H1 (cell line): Measurements from ENCODE around the gene CAB39L. TPM values are rescaled to one million over a fixed set of nuclear protein-coding genes. Genes with fewer than 3 reads are reported as not detected.

ENCODE experiments used
- CTCF ChIA-PET: fragments of 300-600 bp; sonication (Branson Sonifier 250); formaldehyde crosslinking; loops from one replicate; lab custom pipeline; 2021; ENCODE audit not compliant: partially characterized antibody; lab: Charles Lee
- POLR2A ChIA-PET: fragments of 300-600 bp; sonication (Branson Sonifier 250); formaldehyde crosslinking; loops from one replicate; lab custom pipeline; 2021; ENCODE audit warnings: inconsistent platforms; ENCODE audit not compliant: partially characterized antibody; lab: Charles Lee
- DNase-seq, 2 experiments: peaks; one replicate each; pipeline versions ENCODE4 v3.0.0 to v3.0.0-alpha.2; 2010 to 2022; ENCODE audit warnings: low spot score in 2 of 2, low read depth in 1 of 2, mixed read lengths in 1 of 2
- FAIRE-seq: peaks from 2 replicates; lab custom pipeline; 2011; peaks lifted over from hg19 to GRCh38; lab: Jason Lieb, UNC
- H2AFZ ChIP-seq: 2 replicates; pipeline ENCODE4 v1.8.1; 2012; ENCODE audit warnings: low read length, inconsistent platforms
- H2AK5ac ChIP-seq: 2 replicates; pipeline ENCODE4 v1.6.1; 2013; ENCODE audit warnings: low read depth, low read length
- H2BK120ac ChIP-seq: replicated peaks from 2 replicates; pipeline ENCODE3; 2013; ENCODE audit warnings: low read depth, low read length, inconsistent platforms
- H2BK12ac ChIP-seq: 2 replicates; pipeline ENCODE4 v1.6.1; 2013; ENCODE audit warnings: low read depth, low read length
- H2BK15ac ChIP-seq: 2 replicates; pipeline ENCODE4 v1.6.1; 2013; ENCODE audit warnings: low read length
- H2BK20ac ChIP-seq: 2 replicates; pipeline ENCODE4 v1.6.1; 2013; ENCODE audit warnings: low read length
- H2BK5ac ChIP-seq: 2 replicates; pipeline ENCODE4 v1.6.1; 2013; ENCODE audit warnings: low read depth, low read length
- H3K14ac ChIP-seq: 2 replicates; pipeline ENCODE4 v1.6.1; 2013; ENCODE audit warnings: inconsistent platforms; ENCODE audit not compliant: insufficient read length
- H3K18ac ChIP-seq: 2 replicates; pipeline ENCODE4 v1.6.1; 2013; ENCODE audit warnings: low read length; ENCODE audit errors: extremely low read depth
- H3K23ac ChIP-seq: 2 replicates; pipeline ENCODE4 v1.6.1; 2013; ENCODE audit warnings: inconsistent platforms; ENCODE audit not compliant: insufficient read length
- H3K23me2 ChIP-seq: 2 replicates; pipeline ENCODE4 v1.6.1; 2013; ENCODE audit warnings: low read depth, low read length
- H3K27ac ChIP-seq: 2 replicates; pipeline ENCODE4 v1.6.1; 2011; ENCODE audit warnings: low read depth, low read length, inconsistent platforms
- H3K27me3 ChIP-seq, 4 experiments: replicated peaks in 1 of 4; 1 replicate in 1 of 4; 2 replicates in 3 of 4; pipeline versions ENCODE4 v1.6.1 to v1.8.1; 2011 to 2013; ENCODE audit warnings: low read length in 3 of 4, mild to moderate bottlenecking in 3 of 4, inconsistent platforms in 2 of 4, mixed read lengths in 2 of 4, moderate library complexity in 1 of 4; ENCODE audit not compliant: control insufficient read depth in 3 of 4, insufficient read depth in 3 of 4; ENCODE audit errors: extremely low read depth in 1 of 4
- H3K36me3 ChIP-seq, 4 experiments: 2 replicates each; pipeline versions ENCODE4 v1.6.1 to v1.8.1; 2011 to 2013; ENCODE audit warnings: mild to moderate bottlenecking in 4 of 4, low read length in 3 of 4, moderate library complexity in 2 of 4, control low read depth in 1 of 4, inconsistent platforms in 1 of 4; ENCODE audit not compliant: insufficient read depth in 4 of 4, control insufficient read depth in 2 of 4
- H3K4ac ChIP-seq: replicated peaks from 2 replicates; pipeline ENCODE3; 2013; ENCODE audit warnings: low read length, low read depth, mixed read lengths, inconsistent platforms; ENCODE audit not compliant: insufficient read length
- H3K4me1 ChIP-seq, 4 experiments: replicated peaks in 1 of 4; 1 replicate in 1 of 4; 2 replicates in 3 of 4; pipeline versions ENCODE4 v1.6.1 to v1.8.1; 2011 to 2013; ENCODE audit warnings: low read length in 3 of 4, inconsistent platforms in 2 of 4, mixed read lengths in 1 of 4; ENCODE audit not compliant: insufficient read depth in 4 of 4, control insufficient read depth in 3 of 4
- H3K4me2 ChIP-seq, 2 experiments: 2 replicates each; pipeline versions ENCODE4 v1.6.1 to v1.8.1; 2011 to 2013; ENCODE audit warnings: low read depth in 2 of 2, low read length in 2 of 2, control low read depth in 1 of 2, inconsistent platforms in 1 of 2, mild to moderate bottlenecking in 1 of 2; ENCODE audit not compliant: insufficient read depth in 1 of 2
- H3K4me3 ChIP-seq, 4 experiments: fragments of 200-600, 300-600 bp in 1 of 4; sonication (generic), shearing (Covaris generic), sonication (Bioruptor Twin) in 1 of 4; 2 replicates each; pipeline versions ENCODE4 v1.5.1 to v1.8.1; 2011 to 2016; ENCODE audit warnings: low read length in 4 of 4, low read depth in 3 of 4, control low read depth in 2 of 4, inconsistent platforms in 2 of 4, mild to moderate bottlenecking in 2 of 4, mixed read lengths in 1 of 4, moderate library complexity in 1 of 4; ENCODE audit not compliant: insufficient read depth in 2 of 4; ENCODE audit errors: extremely low read depth in 1 of 4
- H3K56ac ChIP-seq: replicated peaks from 2 replicates; pipeline ENCODE3; 2013; ENCODE audit warnings: low read depth, mild to moderate bottlenecking, mixed read lengths, low read length, inconsistent platforms; ENCODE audit not compliant: insufficient read length
- H3K79me1 ChIP-seq: 2 replicates; pipeline ENCODE4 v1.6.1; 2013; ENCODE audit warnings: low read depth, low read length, control low read depth
- H3K79me2 ChIP-seq, 2 experiments: 2 replicates each; pipeline versions ENCODE4 v1.6.1 to v1.8.1; 2012 to 2013; ENCODE audit warnings: low read length in 2 of 2, mild to moderate bottlenecking in 2 of 2, inconsistent platforms in 1 of 2; ENCODE audit not compliant: insufficient read depth in 2 of 2, control insufficient read depth in 1 of 2
- H3K9ac ChIP-seq, 4 experiments: replicated peaks in 1 of 4; 1 replicate in 1 of 4; 2 replicates in 3 of 4; pipeline versions ENCODE4 v1.6.1 to v1.8.1; 2011 to 2013; ENCODE audit warnings: low read depth in 3 of 4, low read length in 3 of 4, control low read depth in 2 of 4, mild to moderate bottlenecking in 2 of 4, moderate library complexity in 2 of 4, inconsistent platforms in 1 of 4; ENCODE audit errors: extremely low read depth in 1 of 4
- H3K9me3 ChIP-seq, 2 experiments: 2 replicates each; pipeline versions ENCODE4 v1.6.1 to v1.8.1; 2012 to 2013; ENCODE audit warnings: mild to moderate bottlenecking in 2 of 2, moderate library complexity in 2 of 2, control low read depth in 1 of 2, inconsistent platforms in 1 of 2, low read depth in 1 of 2, low read length in 1 of 2, mixed read lengths in 1 of 2; ENCODE audit not compliant: insufficient read depth in 2 of 2
- H4K20me1 ChIP-seq, 2 experiments: replicated peaks in 1 of 2; 2 replicates each; pipeline versions ENCODE3 to v1.8.1; 2011 to 2013; ENCODE audit warnings: inconsistent platforms in 2 of 2, low read length in 2 of 2, mild to moderate bottlenecking in 1 of 2; ENCODE audit not compliant: insufficient read depth in 2 of 2, control insufficient read depth in 1 of 2
- H4K5ac ChIP-seq: 2 replicates; pipeline ENCODE4 v1.6.1; 2013; ENCODE audit warnings: low read length, low read depth, mixed read lengths, inconsistent platforms; ENCODE audit not compliant: insufficient read length
- H4K8ac ChIP-seq: 2 replicates; pipeline ENCODE4 v1.8.0; 2013; ENCODE audit warnings: mild to moderate bottlenecking, moderate library complexity, low read length, inconsistent platforms; ENCODE audit not compliant: insufficient read depth; ENCODE audit errors: extremely low read depth
- H4K91ac ChIP-seq: replicated peaks from 2 replicates; pipeline ENCODE3; 2013; ENCODE audit warnings: low read length, mixed read lengths, inconsistent platforms; ENCODE audit not compliant: insufficient read length
- SRF ChIP-seq: IDR thresholded peaks from 2 replicates; pipeline ENCODE4 v1.6.1; 2011; ENCODE audit warnings: mild to moderate bottlenecking, low read depth, low read length, moderate library complexity
- TAF1 ChIP-seq: IDR thresholded peaks from 2 replicates; pipeline ENCODE4 v1.6.1; 2011; ENCODE audit warnings: mild to moderate bottlenecking, low read depth, low read length
- YY1 ChIP-seq: IDR thresholded peaks from 2 replicates; pipeline ENCODE4 v1.6.1; 2011; ENCODE audit warnings: low read depth, mild to moderate bottlenecking, low read length
- WGBS, 2 experiments: shearing (Covaris generic) in 1 of 2; methylation state at CpG; one replicate each; pipeline versions ENCODE4 v1.1.6 to v1.1.7; 2013 to 2015; ENCODE audit warnings: low lambda C conversion rate in 2 of 2, mixed read lengths in 2 of 2, inconsistent platforms in 1 of 2, low coverage in 1 of 2, missing lambda C conversion rate in 1 of 2; ENCODE audit not compliant: insufficient replicate concordance in 2 of 2, insufficient coverage in 1 of 2, insufficient read length in 1 of 2; ENCODE audit errors: extremely low coverage in 1 of 2, missing lambda C conversion rate in 1 of 2; 5-methylcytosine and 5-hydroxymethylcytosine counted together
- polyA plus RNA-seq, 7 experiments: library from polyadenylated mRNA; depleted of rRNA in 3 of 7; stranded (reverse) in 5 of 7; unstranded in 2 of 7; fragments of >200 nt in 5 of 7; fragments of 200-250 nt in 2 of 7; gene quantifications; 1 replicate in 5 of 7; 2 replicates in 1 of 7; 4 replicates in 1 of 7; pipeline versions ENCODE4 v1.2.1 to v1.2.3, GENCODE V29; 2011 to 2013; ENCODE audit warnings: missing spikeins in 2 of 7, mixed read lengths in 2 of 7
- total RNA-seq: library from RNA; stranded (reverse); fragmentation: NEBNext Ultra II Directional; extraction: Animal tissue kit (Norgen Biotek cat#: 25700); gene quantifications from 2 replicates; pipeline ENCODE4 v1.2.1, GENCODE V29; 2021

The CAB39L gene
- total and polyA plus RNA-seq, 2 of the 8 experiments (the other 6 are each of a cell fraction or from before 2014, with no cell fraction given), result 2.5 to 4.8 TPM

DNA sequence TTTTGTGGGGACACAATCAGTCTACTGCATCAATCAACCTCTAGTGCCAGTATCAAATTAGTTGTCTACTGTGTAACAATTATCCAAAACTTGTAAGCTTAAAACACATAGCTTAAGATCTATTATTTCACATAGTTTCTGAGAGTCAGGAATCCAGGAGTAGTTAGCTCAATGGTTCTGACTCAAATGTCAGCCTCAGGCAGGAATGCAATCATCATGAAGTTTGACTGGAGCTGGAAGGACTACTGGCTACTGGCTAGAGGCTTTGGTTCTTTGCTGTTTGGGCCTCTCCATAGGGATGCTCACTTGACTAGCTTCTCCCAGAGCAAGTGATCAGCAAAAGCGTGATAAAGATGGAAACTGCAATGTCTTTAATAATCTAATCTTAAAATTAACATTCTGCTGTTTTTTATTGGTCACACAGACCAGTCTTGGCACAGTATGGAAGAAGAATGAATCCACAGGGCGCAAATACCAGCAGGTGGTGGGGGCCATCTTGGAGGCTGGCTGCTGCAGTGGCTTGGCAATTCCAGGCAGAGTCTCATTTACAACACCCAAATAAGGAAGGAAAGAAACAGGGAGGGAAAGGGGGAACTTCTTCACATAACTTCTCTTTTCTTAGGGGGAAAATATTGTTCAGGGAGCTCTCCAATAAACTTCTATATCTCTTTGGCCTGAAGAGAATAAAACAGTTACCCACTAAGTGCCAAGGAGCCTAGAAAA lies 15.7 kb downstream of the CAB39L start:
- no peaks in the 10 kb centered on the region for H3K4me1 ChIP-seq
- TF ChIP-seq TAF1, result no peak
- TF ChIP-seq SRF, result peak; percentile 62
- peak; percentile 83 for TF ChIP-seq YY1
- H3K4me2 ChIP-seq, result no peak overlapping the region
- CTCF ChIA-PET, result interaction anchor here (1.4 to 2.4 kb wide), 2 partner anchors 10 to 134 kb away, joined by 3 to 7 read pairs; no protein-coding TSS in a partner anchor
- DNase-seq, result no peak
- WGBS, 2 experiments, result 94% methylated on average over 2 of the region's 2 CpGs; no CpG with 5 or more reads in 1 of the 2 experiments
- H3K23me2 ChIP-seq, result no peaks in the 10 kb centered on the region
- no peaks in the 10 kb centered on the region for H3K36me3 ChIP-seq
- no peak overlapping the region for H3K4ac ChIP-seq
- no peaks in the 10 kb centered on the region for H3K79me1 ChIP-seq
- no peak overlapping the region for H3K23ac ChIP-seq
- H3K79me2 ChIP-seq, result no peaks in the 10 kb centered on the region
- no peak overlapping the region for H2AK5ac ChIP-seq
- no peak overlapping the region for H2BK12ac ChIP-seq
- no peak overlapping the region for H3K18ac ChIP-seq
- H4K91ac ChIP-seq, result no peak overlapping the region
- no peak overlapping the region for H3K9ac ChIP-seq
- H2AFZ ChIP-seq, result no peak overlapping the region
- H4K8ac ChIP-seq, result no peak overlapping the region
- no peaks in the 10 kb centered on the region for H4K20me1 ChIP-seq
- H2BK5ac ChIP-seq, result no peak overlapping the region
- no peak overlapping the region for H2BK20ac ChIP-seq
- no peaks in the 10 kb centered on the region for H3K27me3 ChIP-seq
- POLR2A ChIA-PET, result interaction anchor here (1.1 to 1.2 kb wide), 3 partner anchors 15 to 67 kb away, joined by 4 to 6 read pairs (median 4); partner anchors contain the start of genes CAB39L, PHF11 and SETDB2
- H3K27ac ChIP-seq, result no peak overlapping the region
- no peak overlapping the region for H2BK15ac ChIP-seq
- H3K4me3 ChIP-seq, result no peak overlapping the region
- no peak overlapping the region for H3K14ac ChIP-seq
- no peak for FAIRE-seq
- H2BK120ac ChIP-seq, result no peak overlapping the region
- no peak overlapping the region for H4K5ac ChIP-seq
- no peak overlapping the region for H3K56ac ChIP-seq
- H3K9me3 ChIP-seq, result no peaks in the 10 kb centered on the region
